ENCODE measurements around the gene TRIOBP.
A peak's percentile ranks its signal among the peaks of the same experiment; 100 is the strongest.

The TRIOBP gene

DNA sequence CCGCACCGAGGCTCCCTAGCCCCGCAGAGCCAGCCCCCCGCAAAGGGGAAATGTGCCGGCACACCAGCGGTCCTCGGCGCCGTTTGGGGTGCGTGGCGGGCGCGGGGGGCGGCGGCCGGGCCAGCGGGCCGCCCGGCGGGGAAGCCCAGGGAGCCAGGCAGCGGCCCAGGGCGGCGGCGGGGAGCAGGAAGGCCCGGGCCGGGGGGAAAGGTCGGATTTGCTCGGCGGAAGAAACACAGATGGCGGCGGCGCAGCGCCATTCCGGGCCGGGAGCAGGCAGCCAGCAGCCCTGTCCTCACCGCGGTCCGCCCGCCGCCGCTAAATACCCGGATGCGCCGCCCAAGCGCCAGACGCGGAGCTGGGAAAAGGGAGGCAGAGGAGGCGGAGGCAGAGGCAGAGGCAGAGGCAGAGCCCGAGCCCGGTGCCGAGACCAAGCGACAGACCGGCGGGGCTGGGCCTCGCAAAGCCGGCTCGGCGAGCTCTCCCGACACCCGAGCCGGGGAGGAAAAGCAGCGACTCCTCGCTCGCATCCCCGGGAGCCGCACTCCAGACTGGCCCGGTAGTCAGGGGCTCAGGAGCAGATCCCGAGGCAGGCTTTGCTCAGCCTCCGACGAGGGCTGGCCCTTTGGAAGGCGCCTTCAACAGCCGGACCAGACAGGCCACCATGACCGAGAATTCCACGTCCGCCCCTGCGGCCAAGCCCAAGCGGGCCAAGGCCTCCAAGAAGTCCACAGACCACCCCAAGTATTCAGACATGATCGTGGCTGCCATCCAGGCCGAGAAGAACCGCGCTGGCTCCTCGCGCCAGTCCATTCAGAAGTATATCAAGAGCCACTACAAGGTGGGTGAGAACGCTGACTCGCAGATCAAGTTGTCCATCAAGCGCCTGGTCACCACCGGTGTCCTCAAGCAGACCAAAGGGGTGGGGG lies 108.3 kb downstream of the TRIOBP start:
- peak; percentile 61 to 71 (median 70) for DNase-seq (ENCODE audit: low read depth in 3 of 3)

DNA sequence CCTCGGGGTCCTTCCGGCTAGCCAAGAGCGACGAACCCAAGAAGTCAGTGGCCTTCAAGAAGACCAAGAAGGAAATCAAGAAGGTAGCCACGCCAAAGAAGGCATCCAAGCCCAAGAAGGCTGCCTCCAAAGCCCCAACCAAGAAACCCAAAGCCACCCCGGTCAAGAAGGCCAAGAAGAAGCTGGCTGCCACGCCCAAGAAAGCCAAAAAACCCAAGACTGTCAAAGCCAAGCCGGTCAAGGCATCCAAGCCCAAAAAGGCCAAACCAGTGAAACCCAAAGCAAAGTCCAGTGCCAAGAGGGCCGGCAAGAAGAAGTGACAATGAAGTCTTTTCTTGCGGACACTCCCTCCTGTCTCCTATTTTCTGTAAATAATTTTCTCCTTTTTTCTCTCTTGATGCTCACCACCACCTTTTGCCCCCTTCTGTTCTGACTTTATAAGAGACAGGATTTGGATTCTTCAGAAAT lies 109.0 kb downstream of the TRIOBP start:
- DNase-seq (ENCODE audit: low read depth in 3 of 3) = no peak

- no peak for DNase-seq (ENCODE audit: low read depth in 3 of 3)
Observed at GRCh38 chr22:37806409-37807333, 109.8 kb downstream of the TRIOBP start.

DNA sequence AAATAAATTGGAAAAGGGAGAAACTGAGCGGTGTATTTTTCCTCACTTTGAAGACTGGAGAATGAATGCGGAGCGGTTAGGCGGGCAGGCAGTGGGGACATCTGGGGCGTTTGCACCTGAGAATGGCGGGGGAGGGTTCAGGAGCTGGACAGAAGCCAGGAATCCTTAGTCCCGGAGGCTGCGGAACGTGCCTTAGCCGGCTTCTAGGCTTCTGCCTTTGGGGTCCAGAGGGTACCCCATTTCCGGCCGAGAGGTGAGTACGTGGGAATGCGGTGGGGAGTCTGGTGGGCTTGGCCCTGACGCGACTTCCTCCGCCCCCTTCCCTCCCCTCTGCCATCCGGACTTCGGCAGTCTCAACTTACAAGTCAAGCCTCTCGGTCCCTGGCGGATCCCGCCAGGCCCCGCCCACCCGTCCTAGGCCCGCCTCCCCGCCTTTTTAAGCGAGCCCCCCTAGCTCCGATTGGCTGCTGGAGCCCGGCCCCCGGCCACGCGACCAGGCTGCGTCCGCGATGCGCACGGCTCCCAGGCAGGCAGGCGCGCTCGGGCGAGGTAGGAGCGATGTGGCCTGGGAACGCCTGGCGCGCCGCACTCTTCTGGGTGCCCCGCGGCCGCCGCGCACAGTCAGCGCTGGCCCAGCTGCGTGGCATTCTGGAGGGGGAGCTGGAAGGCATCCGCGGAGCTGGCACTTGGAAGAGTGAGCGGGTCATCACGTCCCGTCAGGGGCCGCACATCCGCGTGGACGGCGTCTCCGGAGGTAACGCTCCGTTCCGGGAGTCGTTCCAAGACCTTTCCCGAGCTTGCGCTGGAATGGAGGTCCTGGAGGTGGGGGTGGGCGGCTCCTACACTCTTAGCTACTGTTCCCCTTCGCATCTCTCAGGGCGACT lies 110.8 kb downstream of the TRIOBP start, which contains the start of gene GCAT:
GCAT (plus strand) TSS at position 525 of the 884 bp plus-strand sequence; CDS start at position 559, 34 bp downstream.
- DNase-seq (ENCODE audit: low read depth in 3 of 3) = peak; percentile 88 to 91 (median 90)

DNA sequence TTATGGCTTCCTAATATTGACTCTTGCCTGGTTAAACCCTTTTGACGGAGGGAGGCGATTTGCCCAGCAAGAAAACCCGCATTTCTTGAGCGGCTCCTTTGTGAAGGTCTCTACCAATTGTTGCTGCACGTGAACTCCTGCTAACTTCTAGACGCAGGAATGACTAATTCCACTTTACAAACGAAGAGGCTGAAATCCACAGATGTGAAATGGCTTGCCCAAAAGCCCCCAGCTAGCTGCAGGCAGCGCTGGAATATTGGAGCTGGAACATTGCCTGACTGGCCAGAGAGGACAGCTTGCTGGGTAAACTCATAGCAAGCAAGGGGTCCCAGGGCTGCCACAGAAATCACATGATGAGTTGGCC lies 111.4 kb downstream of the TRIOBP start:
- DNase-seq (ENCODE audit: low read depth in 3 of 3) = no peak

DNA sequence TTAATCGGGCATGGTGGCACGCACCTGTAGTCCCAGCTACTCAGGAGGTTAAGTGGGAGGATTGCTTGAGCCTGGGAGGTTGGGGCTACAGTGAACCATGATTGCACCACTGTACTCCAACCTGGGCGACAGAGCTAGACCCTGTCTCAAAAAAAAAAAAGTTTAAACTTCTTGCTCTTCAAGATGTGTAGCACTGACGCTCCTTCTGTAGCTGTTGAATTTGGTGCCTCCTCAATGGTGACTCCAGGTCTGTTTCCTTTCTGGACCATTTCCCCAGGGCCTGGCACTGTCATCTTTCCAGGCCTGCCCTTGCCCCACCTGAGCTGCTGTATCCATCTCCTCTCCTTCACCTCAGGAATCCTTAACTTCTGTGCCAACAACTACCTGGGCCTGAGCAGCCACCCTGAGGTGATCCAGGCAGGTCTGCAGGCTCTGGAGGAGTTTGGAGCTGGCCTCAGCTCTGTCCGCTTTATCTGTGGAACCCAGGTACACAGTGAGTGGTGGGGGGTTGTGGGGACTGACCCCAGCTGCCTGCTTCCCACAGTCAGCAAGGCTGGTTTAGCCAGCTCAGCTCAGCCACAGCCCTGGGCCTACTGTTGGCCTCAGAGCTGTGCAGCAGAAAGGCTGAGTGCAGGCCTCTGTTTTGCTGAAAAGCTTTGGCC lies 113.0 kb downstream of the TRIOBP start:
- no peak for DNase-seq (ENCODE audit: low read depth in 3 of 3)

DNA sequence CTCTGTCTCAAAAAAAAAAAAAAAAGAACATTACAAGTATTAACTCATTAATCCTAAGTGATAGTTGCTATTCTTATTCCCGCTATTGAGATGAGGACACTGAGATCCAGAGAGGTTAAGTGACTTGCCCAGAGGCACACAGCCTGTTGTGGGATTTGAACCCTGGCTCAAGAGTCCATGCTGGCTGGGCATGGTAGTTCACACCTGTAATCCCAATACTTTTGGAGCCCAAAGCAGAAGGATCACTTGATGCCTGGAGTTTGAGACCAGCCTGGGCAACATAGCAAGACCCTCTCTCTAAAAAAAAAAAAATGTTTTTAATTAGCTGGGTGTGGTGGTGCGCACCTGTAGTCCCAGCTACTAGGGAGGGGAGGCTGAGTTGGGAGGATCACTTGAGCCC lies 115.0 kb downstream of the TRIOBP start:
- no peak for DNase-seq (ENCODE audit: low read depth in 3 of 3)

- DNase-seq (ENCODE audit: low read depth in 3 of 3) = no peak
Observed at GRCh38 chr22:37812869-37813678, 116.2 kb downstream of the TRIOBP start.

DNA sequence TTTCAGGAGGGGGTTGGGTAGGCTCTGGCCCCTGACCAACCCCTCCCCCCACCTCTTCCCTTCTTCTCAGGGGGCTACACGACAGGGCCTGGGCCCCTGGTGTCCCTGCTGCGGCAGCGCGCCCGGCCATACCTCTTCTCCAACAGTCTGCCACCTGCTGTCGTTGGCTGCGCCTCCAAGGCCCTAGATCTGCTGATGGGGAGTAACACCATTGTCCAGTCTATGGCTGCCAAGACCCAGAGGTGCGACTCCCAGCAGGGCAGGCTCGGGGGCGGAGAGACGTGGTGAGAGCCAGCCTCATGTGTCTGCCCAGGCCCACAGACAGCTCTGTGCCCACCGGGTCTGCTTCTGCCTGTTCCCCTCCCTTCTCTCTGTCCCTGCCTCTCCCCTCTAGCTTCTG lies 118.7 kb downstream of the TRIOBP start:
- DNase-seq (ENCODE audit: low read depth in 3 of 3) = no peak

GRCh38 chr22:37816543-37817180 lies 119.8 kb downstream of the TRIOBP start:
- no peak for DNase-seq (ENCODE audit: low read depth in 3 of 3)

GRCh38 chr22:37817705-37818408 lies 121.0 kb downstream of the TRIOBP start:
- peak; percentile 64 to 86 (median 65) for DNase-seq (ENCODE audit: low read depth in 3 of 3)

DNA sequence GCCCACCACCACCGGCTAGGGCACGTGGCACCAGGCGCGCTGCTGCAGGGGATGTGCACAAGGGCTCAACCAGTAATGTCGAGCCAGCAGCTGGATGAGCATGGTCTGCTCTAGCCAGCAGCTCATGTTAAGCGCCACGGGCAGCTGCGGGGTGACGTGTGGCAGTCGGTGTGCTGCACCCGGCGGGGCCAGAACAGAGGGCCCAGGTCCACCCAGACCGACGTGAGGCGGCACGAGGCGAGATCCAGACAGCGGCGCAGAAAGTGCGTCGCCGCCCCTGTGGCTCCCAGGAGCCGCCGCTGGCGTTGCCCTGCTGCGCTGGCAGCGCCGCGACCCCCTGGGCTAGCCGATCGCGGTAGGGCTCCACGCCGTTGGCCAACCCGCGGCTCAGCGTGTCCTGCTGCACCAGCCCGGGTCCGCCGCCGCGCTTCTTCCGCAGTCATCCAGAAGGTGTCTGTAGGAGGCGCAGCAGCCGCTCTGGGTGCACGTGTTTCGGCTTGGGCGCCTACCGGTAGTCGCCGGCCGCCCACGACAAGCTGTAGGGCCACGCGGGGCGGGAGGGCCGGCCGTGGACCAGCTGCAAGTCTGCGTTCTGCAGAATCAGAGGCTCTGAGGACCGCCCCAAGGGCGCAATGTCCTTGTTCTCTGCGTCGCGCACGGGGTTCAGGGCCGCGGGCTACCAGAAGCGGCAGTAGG lies 121.7 kb downstream of the TRIOBP start:
- DNase-seq (ENCODE audit: low read depth in 3 of 3) = peak; percentile 32 to 57 (median 55)

- DNase-seq (ENCODE audit: low read depth in 3 of 3) = no peak
Observed at GRCh38 chr22:37819105-37819433, 122.2 kb downstream of the TRIOBP start.

DNA sequence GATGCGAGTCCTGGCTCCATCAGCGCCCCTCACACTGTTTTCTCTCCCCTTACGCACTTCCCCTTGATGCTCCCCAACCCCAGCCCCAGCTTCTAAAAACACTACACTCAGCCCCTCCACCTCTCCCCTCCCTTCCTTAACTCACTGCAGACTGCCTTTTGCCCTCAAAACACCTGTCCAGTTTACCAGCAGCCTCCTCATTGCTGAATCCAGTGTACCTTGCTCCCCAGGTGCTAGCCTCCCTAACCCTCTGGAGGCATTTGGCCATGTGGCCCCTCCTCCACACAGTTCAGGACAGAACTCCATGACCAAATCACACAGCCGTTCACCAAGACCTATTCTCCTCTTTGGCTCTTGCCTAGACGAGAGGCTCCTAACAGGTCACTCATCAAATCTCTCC lies 123.5 kb downstream of the TRIOBP start:
- no peak for DNase-seq (ENCODE audit: low read depth in 3 of 3)

- DNase-seq (ENCODE audit: low read depth in 3 of 3) = no peak
Observed at GRCh38 chr22:37822079-37822833, 125.4 kb downstream of the TRIOBP start.

DNA sequence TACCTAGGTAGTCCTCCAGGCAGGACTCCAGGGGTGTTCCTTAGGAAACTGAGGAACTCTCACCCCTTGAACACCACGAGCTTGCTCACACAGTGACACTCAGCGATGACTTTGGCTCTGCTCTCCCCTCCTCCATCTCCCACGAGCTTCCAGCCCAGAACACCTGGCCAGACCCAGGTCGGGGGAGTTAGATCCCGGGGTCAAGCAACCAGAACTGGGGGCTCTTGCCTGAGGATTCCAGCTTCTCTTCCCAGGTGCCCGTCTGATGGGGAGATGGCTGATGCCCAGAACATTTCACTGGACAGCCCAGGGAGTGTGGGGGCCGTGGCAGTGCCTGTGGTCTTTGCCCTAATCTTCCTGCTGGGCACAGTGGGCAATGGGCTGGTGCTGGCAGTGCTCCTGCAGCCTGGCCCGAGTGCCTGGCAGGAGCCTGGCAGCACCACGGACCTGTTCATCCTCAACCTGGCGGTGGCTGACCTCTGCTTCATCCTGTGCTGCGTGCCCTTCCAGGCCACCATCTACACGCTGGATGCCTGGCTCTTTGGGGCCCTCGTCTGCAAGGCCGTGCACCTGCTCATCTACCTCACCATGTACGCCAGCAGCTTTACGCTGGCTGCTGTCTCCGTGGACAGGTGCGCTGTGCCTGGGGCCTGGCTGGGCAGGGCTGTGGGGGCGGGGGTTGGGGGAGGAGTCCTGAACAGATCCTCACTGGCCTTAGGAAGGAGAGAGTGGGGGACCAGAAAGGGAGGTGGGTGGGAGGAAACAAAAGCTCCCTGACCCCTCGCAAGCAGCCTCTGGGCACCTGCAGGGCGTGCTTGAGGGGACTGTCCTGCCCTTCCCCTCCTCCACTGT lies 126.5 kb downstream of the TRIOBP start, which contains the start of gene GALR3:
GALR3 (plus strand) TSS at position 249 of the 852 bp plus-strand sequence; CDS start at position 274, 25 bp downstream.
- DNase-seq (ENCODE audit: low read depth in 3 of 3) = no peak

All from stimulated activated CD4-positive, alpha-beta T cell treated with anti-CD3 and anti-CD28 coated beads, TNF-alpha, amount 100 ng/mL, for 48 hours (primary cell).